Measurements from ENCODE around the gene CD69.
"Not testable (repeated sequence)": the region's sequence is repeated elsewhere in the genome, so short reads cannot be mapped to it uniquely, and the experiment has no call there.

The CD69 gene

DNA sequence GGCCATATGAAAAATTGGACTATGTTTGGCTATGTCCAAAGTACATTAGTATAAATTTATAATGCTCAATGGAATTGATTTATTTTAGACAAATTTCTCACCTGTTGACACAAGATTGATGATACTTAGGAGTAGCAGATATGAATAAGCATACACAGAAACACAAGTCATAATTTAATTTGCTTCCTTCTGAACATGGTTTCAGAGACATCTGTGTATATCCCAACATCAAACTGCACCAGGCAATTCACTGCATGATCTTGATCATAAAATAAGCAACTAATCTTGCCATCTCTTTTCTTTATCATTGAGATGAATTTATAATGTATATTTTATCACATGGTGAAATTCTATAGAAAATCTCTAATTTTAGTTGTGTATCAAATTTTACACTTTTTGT lies 31.6 kb downstream of the CD69 start:
- no peaks in the 10 kb centered on the region for H3K36me3 ChIP-seq (ENCODE audit: insufficient read depth, low read length)
- no peak overlapping the region for H3K4me3 ChIP-seq (ENCODE audit: low read depth in 1 of 2, low read length in 2 of 2)
- no peak overlapping the region for H3K9ac ChIP-seq (ENCODE audit: low read length)
- H3K27me3 ChIP-seq (ENCODE audit: control insufficient read depth in 1 of 2, insufficient read depth in 2 of 2, low read length in 2 of 2), result no peaks in the 10 kb centered on the region
- H3K9me3 ChIP-seq (ENCODE audit: low read length), result no peaks in the 10 kb centered on the region
- H3K27ac ChIP-seq (ENCODE audit: low read depth, low read length), result no peak overlapping the region
- no peaks in the 10 kb centered on the region for H3K4me1 ChIP-seq (ENCODE audit: insufficient read depth, low read length)

GRCh38 chr12:9727813-9728212 lies 32.9 kb downstream of the CD69 start:
- Histone ChIP-seq H3K4me1 (ENCODE audit: insufficient read depth, low read length) (no peaks in the 10 kb centered on the region), H3K36me3 (ENCODE audit: insufficient read depth, low read length) (no peaks in the 10 kb centered on the region), H3K27me3 (ENCODE audit: control insufficient read depth in 1 of 2, insufficient read depth in 2 of 2, low read length in 2 of 2) (no peaks in the 10 kb centered on the region), H3K4me3 (ENCODE audit: low read depth in 1 of 2, low read length in 2 of 2) (no peak overlapping the region), H3K9ac (ENCODE audit: low read length) (no peak overlapping the region), H3K9me3 (ENCODE audit: low read length) (no peaks in the 10 kb centered on the region), H3K27ac (ENCODE audit: low read depth, low read length) (no peak overlapping the region)

DNA sequence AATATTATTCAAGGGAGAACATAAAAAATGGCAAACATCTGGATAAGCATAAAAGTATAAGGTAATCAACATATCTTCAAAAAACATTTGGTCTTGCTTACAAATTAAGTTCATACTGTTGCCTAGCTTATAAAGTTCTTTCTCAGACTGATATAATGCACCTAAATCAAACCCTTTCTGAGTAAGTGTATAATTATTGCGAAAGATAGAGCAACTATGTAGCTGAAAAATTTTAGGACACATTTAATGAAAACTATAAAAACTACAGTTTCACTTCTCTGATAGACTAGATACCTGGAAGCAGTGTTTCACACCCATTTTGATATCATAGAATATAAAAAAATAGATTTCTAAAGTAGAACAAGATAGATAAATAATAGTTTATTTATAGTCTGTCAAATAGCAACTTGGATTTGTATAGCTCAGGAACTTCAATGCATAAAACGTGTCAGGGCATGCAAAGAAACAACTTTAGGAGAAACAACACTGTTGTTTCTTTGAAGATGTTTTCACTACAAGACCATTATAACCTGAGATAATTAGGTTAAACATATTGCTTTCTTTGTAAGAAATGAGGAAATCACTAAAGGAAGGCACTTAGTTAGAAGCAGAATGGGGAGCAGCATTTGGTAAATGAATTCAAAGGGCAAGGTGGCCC lies 35.4 kb downstream of the CD69 start:
- H3K27me3 ChIP-seq (ENCODE audit: control insufficient read depth in 1 of 2, insufficient read depth in 2 of 2, low read length in 2 of 2), result no peaks in the 10 kb centered on the region
- no peaks in the 10 kb centered on the region for H3K36me3 ChIP-seq (ENCODE audit: insufficient read depth, low read length)
- H3K4me1 ChIP-seq (ENCODE audit: insufficient read depth, low read length), result no peaks in the 10 kb centered on the region
- H3K4me3 ChIP-seq (ENCODE audit: low read depth in 1 of 2, low read length in 2 of 2), result no peak overlapping the region
- no peak overlapping the region for H3K9ac ChIP-seq (ENCODE audit: low read length)
- H3K27ac ChIP-seq (ENCODE audit: low read depth, low read length), result no peak overlapping the region
- H3K9me3 ChIP-seq (ENCODE audit: low read length), result no peaks in the 10 kb centered on the region

- no peaks in the 10 kb centered on the region for H3K36me3 ChIP-seq (ENCODE audit: insufficient read depth, low read length)
- H3K27ac ChIP-seq (ENCODE audit: low read depth, low read length), result no peak overlapping the region
- H3K27me3 ChIP-seq (ENCODE audit: control insufficient read depth in 1 of 2, insufficient read depth in 2 of 2, low read length in 2 of 2), result no peaks in the 10 kb centered on the region
- H3K4me1 ChIP-seq (ENCODE audit: insufficient read depth, low read length), result no peaks in the 10 kb centered on the region
- no peak overlapping the region for H3K4me3 ChIP-seq (ENCODE audit: low read depth in 1 of 2, low read length in 2 of 2)
- H3K9me3 ChIP-seq (ENCODE audit: low read length), result no peaks in the 10 kb centered on the region
- H3K9ac ChIP-seq (ENCODE audit: low read length), result no peak overlapping the region
Observed at GRCh38 chr12:9724023-9724422, 36.7 kb downstream of the CD69 start.

GRCh38 chr12:9721394-9722092 lies 39.2 kb downstream of the CD69 start:
- no peak overlapping the region for H3K27ac ChIP-seq (ENCODE audit: low read depth, low read length)
- no peaks in the 10 kb centered on the region for H3K4me1 ChIP-seq (ENCODE audit: insufficient read depth, low read length)
- H3K27me3 ChIP-seq (ENCODE audit: control insufficient read depth in 1 of 2, insufficient read depth in 2 of 2, low read length in 2 of 2), result no peaks in the 10 kb centered on the region
- H3K36me3 ChIP-seq (ENCODE audit: insufficient read depth, low read length), result no peaks in the 10 kb centered on the region
- no peaks in the 10 kb centered on the region for H3K9me3 ChIP-seq (ENCODE audit: low read length)
- no peak overlapping the region for H3K9ac ChIP-seq (ENCODE audit: low read length)
- H3K4me3 ChIP-seq (ENCODE audit: low read depth in 1 of 2, low read length in 2 of 2), result no peak overlapping the region

GRCh38 chr12:9719790-9720189 lies 40.9 kb downstream of the CD69 start:
- Histone ChIP-seq H3K27me3 (ENCODE audit: control insufficient read depth in 1 of 2, insufficient read depth in 2 of 2, low read length in 2 of 2) (no peaks in the 10 kb centered on the region), H3K27ac (ENCODE audit: low read depth, low read length) (no peak overlapping the region), H3K4me3 (ENCODE audit: low read depth in 1 of 2, low read length in 2 of 2) (no peak overlapping the region), H3K4me1 (ENCODE audit: insufficient read depth, low read length) (no peaks in the 10 kb centered on the region), H3K9ac (ENCODE audit: low read length) (no peak overlapping the region), H3K9me3 (ENCODE audit: low read length) (no peaks in the 10 kb centered on the region), H3K36me3 (ENCODE audit: insufficient read depth, low read length) (no peaks in the 10 kb centered on the region)

DNA sequence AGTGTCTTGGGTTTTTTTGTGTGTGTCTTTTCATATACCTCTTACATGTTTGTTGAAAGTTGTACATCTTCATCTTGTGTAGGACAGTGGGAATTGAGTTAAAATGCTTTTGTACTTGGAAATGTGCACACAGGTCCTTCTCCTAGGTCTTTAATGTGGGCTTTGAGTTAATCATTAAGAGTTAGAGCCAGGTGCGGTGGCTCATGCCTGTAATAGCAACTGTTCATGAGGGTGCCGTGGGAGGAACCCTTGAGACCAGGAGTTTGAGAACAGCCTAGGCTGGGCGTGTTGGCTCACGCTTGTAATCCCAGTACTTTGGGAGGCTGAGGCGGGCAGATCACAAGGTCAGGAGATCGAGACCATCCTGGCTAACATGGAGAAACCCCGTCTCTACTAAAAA lies 41.7 kb downstream of the CD69 start:
- no peaks in the 10 kb centered on the region for H3K4me1 ChIP-seq (ENCODE audit: insufficient read depth, low read length)
- H3K9me3 ChIP-seq (ENCODE audit: low read length), result no peaks in the 10 kb centered on the region
- no peaks in the 10 kb centered on the region for H3K27me3 ChIP-seq (ENCODE audit: control insufficient read depth in 1 of 2, insufficient read depth in 2 of 2, low read length in 2 of 2)
- H3K36me3 ChIP-seq (ENCODE audit: insufficient read depth, low read length), result no peaks in the 10 kb centered on the region
- H3K4me3 ChIP-seq (ENCODE audit: low read depth in 1 of 2, low read length in 2 of 2), result no peak overlapping the region
- H3K9ac ChIP-seq (ENCODE audit: low read length), result no peak overlapping the region
- H3K27ac ChIP-seq (ENCODE audit: low read depth, low read length), result no peak overlapping the region

DNA sequence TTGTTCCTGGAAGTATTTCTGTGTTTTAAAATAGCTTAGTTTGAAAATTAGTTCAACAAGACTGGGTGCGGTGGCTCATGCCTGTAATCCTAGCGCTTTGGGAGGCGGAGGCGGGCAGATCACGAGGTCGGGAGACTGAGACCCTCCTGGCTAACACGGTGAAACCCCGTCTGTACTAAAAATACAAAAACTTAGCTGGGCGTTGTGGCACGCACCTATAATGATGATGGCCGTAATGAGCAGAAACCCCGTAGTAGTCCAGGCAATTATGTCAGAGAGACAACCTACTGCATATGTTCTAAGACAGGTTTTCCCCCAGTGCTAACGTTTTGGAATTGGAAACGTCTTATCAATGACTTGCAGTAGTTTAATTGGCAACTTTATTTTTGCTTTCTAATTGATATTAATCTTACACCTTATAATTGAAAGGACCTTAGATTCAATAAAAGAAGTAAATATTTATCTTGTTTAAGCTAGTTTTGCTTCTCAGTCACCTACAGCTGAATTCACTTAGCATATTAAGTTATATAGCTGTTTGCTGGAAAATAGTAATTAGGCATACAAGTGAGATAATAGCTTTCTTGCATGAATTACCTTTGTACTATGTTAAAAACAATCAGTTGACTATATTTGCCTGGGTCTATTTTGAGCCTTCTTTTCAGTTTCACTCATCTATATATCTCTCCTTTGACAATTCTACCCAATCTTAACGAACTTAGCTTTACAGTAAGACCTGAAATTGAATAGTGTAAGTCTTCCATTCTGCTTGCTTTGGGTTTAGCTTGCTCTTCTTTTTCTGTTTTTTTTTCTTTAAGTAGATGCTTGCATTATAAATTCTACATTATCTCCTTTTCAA lies 43.4 kb downstream of the CD69 start:
- H3K27me3 ChIP-seq (ENCODE audit: control insufficient read depth in 1 of 2, insufficient read depth in 2 of 2, low read length in 2 of 2), result no peaks in the 10 kb centered on the region
- no peak overlapping the region for H3K9ac ChIP-seq (ENCODE audit: low read length)
- H3K36me3 ChIP-seq (ENCODE audit: insufficient read depth, low read length), result no peaks in the 10 kb centered on the region
- no peaks in the 10 kb centered on the region for H3K4me1 ChIP-seq (ENCODE audit: insufficient read depth, low read length)
- no peak overlapping the region for H3K4me3 ChIP-seq (ENCODE audit: low read depth in 1 of 2, low read length in 2 of 2)
- no peaks in the 10 kb centered on the region for H3K9me3 ChIP-seq (ENCODE audit: low read length)
- no peak overlapping the region for H3K27ac ChIP-seq (ENCODE audit: low read depth, low read length)

GRCh38 chr12:9713032-9713558 lies 47.6 kb downstream of the CD69 start:
- H3K27me3 ChIP-seq (ENCODE audit: control insufficient read depth in 1 of 2, insufficient read depth in 2 of 2, low read length in 2 of 2); H3K9me3 ChIP-seq (ENCODE audit: low read length); H3K4me1 ChIP-seq (ENCODE audit: insufficient read depth, low read length); H3K4me3 ChIP-seq (ENCODE audit: low read depth in 1 of 2, low read length in 2 of 2); H3K9ac ChIP-seq (ENCODE audit: low read length); H3K27ac ChIP-seq (ENCODE audit: low read depth, low read length); H3K36me3 ChIP-seq (ENCODE audit: insufficient read depth, low read length): not testable (repeated sequence)

GRCh38 chr12:9711664-9712063 lies 49.0 kb downstream of the CD69 start:
- no peaks in the 10 kb centered on the region for H3K27me3 ChIP-seq (ENCODE audit: control insufficient read depth in 1 of 2, insufficient read depth in 2 of 2, low read length in 2 of 2)
- no peak overlapping the region for H3K4me3 ChIP-seq (ENCODE audit: low read depth in 1 of 2, low read length in 2 of 2)
- no peaks in the 10 kb centered on the region for H3K36me3 ChIP-seq (ENCODE audit: insufficient read depth, low read length)
- H3K27ac ChIP-seq (ENCODE audit: low read depth, low read length), result no peak overlapping the region
- no peak overlapping the region for H3K9ac ChIP-seq (ENCODE audit: low read length)
- no peaks in the 10 kb centered on the region for H3K4me1 ChIP-seq (ENCODE audit: insufficient read depth, low read length)
- no peaks in the 10 kb centered on the region for H3K9me3 ChIP-seq (ENCODE audit: low read length)

- Histone ChIP-seq H3K9ac (ENCODE audit: low read length) (no peak overlapping the region), H3K36me3 (ENCODE audit: insufficient read depth, low read length) (no peaks in the 10 kb centered on the region), H3K27ac (ENCODE audit: low read depth, low read length) (no peak overlapping the region), H3K4me1 (ENCODE audit: insufficient read depth, low read length) (no peaks in the 10 kb centered on the region), H3K9me3 (ENCODE audit: low read length) (no peaks in the 10 kb centered on the region), H3K4me3 (ENCODE audit: low read depth in 1 of 2, low read length in 2 of 2) (no peak overlapping the region), H3K27me3 (ENCODE audit: control insufficient read depth in 1 of 2, insufficient read depth in 2 of 2, low read length in 2 of 2) (no peaks in the 10 kb centered on the region)
Observed at GRCh38 chr12:9710584-9711375, 49.9 kb downstream of the CD69 start.

Data from muscle layer of colon (tissue), 2 donors.